ENCODE data around the gene POP7. TPM values are rescaled to one million over a fixed set of nuclear protein-coding genes. Genes with fewer than 3 reads are reported as not detected.
"Not testable (repeated sequence)": the region's sequence is repeated elsewhere in the genome, so short reads cannot be mapped to it uniquely, and the experiment has no call there.

The POP7 gene
- total RNA-seq, 1 experiment from 2014 or later, result 151 TPM

DNA sequence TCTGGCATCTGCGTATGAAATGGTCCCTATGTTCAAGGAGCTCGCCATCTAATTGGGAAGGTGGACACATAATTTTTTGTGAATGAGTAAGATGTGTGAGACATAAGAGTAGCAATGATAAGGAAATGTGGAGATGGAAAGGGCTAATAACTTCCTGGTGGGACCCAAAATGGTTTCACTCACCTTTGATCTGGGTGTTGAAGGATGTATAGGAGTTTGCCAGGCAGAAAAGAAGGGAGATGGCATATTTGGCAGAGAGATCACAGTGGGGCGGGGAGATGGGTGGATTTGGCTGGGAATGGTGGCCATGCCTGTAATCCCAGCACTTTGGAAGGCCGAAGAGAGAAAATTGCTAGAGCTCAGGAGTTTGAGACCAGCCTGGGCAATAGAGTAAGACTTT lies 4.5 kb downstream of the POP7 start:
- Histone ChIP-seq H3K79me2 (ENCODE audit: low read length) (peaks cover 27% of the 10 kb centered on the region), H3K9me2 (replicated peaks; ENCODE audit: low read length) (no peaks in the 10 kb centered on the region), H3K9me3 (ENCODE audit: low read length) (no peaks in the 10 kb centered on the region), H3K27ac (ENCODE audit: low read length) (no peak overlapping the region), H3K4me2 (ENCODE audit: low read length) (no peak overlapping the region), H3K4me1 (ENCODE audit: insufficient read depth, low read length) (peaks cover 6% of the 10 kb centered on the region), H3K27me3 (ENCODE audit: low read length) (no peaks in the 10 kb centered on the region), H3K36me3 (ENCODE audit: low read depth, low read length) (no peaks in the 10 kb centered on the region), H3K9ac (ENCODE audit: low read length) (no peak overlapping the region), H4K20me1 (ENCODE audit: low read length) (peaks cover 6% of the 10 kb centered on the region), H2AFZ (ENCODE audit: low read length) (no peak overlapping the region), H3K4me3 (ENCODE audit: low read length) (no peak overlapping the region), H3F3A (ENCODE audit: low read length, unreplicated experiment) (no peaks in the 10 kb centered on the region)
- no peak for DNase-seq
- intact Hi-C loops (cut with micrococcal nuclease), result no loop called here
- ATAC-seq, result no peak
- no TSS peak for BruUV-seq (replicated peaks)
- TF ChIP-seq, protein P1, sequence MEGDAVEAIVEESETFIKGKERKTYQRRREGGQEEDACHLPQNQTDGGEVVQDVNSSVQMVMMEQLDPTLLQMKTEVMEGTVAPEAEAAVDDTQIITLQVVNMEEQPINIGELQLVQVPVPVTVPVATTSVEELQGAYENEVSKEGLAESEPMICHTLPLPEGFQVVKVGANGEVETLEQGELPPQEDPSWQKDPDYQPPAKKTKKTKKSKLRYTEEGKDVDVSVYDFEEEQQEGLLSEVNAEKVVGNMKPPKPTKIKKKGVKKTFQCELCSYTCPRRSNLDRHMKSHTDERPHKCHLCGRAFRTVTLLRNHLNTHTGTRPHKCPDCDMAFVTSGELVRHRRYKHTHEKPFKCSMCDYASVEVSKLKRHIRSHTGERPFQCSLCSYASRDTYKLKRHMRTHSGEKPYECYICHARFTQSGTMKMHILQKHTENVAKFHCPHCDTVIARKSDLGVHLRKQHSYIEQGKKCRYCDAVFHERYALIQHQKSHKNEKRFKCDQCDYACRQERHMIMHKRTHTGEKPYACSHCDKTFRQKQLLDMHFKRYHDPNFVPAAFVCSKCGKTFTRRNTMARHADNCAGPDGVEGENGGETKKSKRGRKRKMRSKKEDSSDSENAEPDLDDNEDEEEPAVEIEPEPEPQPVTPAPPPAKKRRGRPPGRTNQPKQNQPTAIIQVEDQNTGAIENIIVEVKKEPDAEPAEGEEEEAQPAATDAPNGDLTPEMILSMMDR (conservative IDR thresholded peaks at IDR 0.05; ENCODE audit: low read depth, low read length), result no peak
- TF ChIP-seq EZH2 (IDR thresholded peaks at IDR 0.05; ENCODE audit: low read length, unreplicated experiment) (no peak), EZH2phosphoT487 (IDR thresholded peaks at IDR 0.05; ENCODE audit: borderline replicate concordance, low read length) (no peak)
- ChIA-PET CTCF (no interaction called here), POLR2A (ENCODE audit: unreplicated experiment) (no interaction called here)

DNA sequence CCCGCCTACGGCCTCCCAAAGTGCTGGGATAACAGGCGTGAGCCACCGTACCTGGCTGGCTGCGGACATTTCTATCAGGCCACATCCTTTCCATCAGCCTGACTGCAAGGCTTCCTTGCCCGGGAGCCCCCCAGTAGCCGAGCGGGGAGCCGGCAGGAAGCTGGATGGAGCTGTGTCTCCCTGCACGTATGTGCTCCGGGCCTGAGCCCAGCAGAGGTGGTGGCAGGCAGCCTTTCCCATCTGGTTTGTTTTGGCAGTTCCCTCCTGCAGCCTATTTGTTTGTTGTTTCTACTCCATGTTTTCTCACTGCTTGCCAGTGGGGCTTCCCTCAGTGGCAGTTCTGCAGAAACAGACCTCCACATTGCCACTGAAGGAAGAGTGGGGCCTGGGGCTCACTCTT lies 5.4 kb downstream of the POP7 start:
- TF ChIP-seq EZH2phosphoT487 (IDR thresholded peaks at IDR 0.05; ENCODE audit: borderline replicate concordance, low read length), result no peak
- TF ChIP-seq, protein P1 (conservative IDR thresholded peaks at IDR 0.05; ENCODE audit: low read depth, low read length), result no peak
- no peak for TF ChIP-seq EZH2 (IDR thresholded peaks at IDR 0.05; ENCODE audit: low read length, unreplicated experiment)
- ChIA-PET POLR2A (ENCODE audit: unreplicated experiment) (no interaction called here), CTCF (no interaction called here)
- Histone ChIP-seq H3F3A (ENCODE audit: low read length, unreplicated experiment) (no peaks in the 10 kb centered on the region), H4K20me1 (ENCODE audit: low read length) (peaks cover 6% of the 10 kb centered on the region), H3K79me2 (ENCODE audit: low read length) (peaks cover 22% of the 10 kb centered on the region), H3K27me3 (ENCODE audit: low read length) (no peaks in the 10 kb centered on the region), H2AFZ (ENCODE audit: low read length) (no peak overlapping the region), H3K9ac (ENCODE audit: low read length) (no peak overlapping the region), H3K27ac (ENCODE audit: low read length) (no peak overlapping the region), H3K4me2 (ENCODE audit: low read length) (no peak overlapping the region), H3K36me3 (ENCODE audit: low read depth, low read length) (no peaks in the 10 kb centered on the region), H3K4me3 (ENCODE audit: low read length) (no peak overlapping the region), H3K9me3 (ENCODE audit: low read length) (no peaks in the 10 kb centered on the region), H3K4me1 (ENCODE audit: insufficient read depth, low read length) (peaks cover 6% of the 10 kb centered on the region), H3K9me2 (replicated peaks; ENCODE audit: low read length) (no peaks in the 10 kb centered on the region)
- no TSS peak for BruUV-seq (replicated peaks)
- no peak for ATAC-seq
- no peak for DNase-seq
- intact Hi-C loops (cut with micrococcal nuclease), result no loop called here

DNA sequence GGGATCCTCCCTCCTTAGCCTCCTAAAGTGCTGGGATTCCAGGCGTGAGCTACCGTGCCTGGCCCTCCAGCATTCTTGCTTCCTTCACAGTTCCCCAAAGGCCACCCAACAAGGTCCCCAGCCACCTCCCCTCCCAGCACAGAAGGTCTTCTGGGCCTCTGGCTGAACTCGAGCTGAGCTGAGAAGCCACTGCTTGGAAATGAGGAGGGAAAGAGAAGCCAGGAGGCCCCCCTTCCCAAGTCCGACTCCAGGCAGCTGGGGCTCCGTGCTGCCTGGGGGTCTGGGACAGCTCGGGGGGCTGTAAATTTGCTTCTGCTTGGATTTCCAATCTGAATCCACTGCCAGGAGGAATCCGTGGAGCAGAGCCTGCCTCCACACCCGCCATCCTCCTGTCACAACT lies 8.8 kb downstream of the POP7 start:
- Histone ChIP-seq H2AFZ (ENCODE audit: low read length) (no peak overlapping the region), H3K9me3 (ENCODE audit: low read length) (no peaks in the 10 kb centered on the region), H3K4me2 (ENCODE audit: low read length) (no peak overlapping the region), H4K20me1 (ENCODE audit: low read length) (no peaks in the 10 kb centered on the region), H3K27me3 (ENCODE audit: low read length) (no peaks in the 10 kb centered on the region), H3K79me2 (ENCODE audit: low read length) (no peaks in the 10 kb centered on the region), H3K9me2 (replicated peaks; ENCODE audit: low read length) (no peaks in the 10 kb centered on the region), H3K36me3 (ENCODE audit: low read depth, low read length) (no peaks in the 10 kb centered on the region), H3K4me1 (ENCODE audit: insufficient read depth, low read length) (no peaks in the 10 kb centered on the region), H3K9ac (ENCODE audit: low read length) (no peak overlapping the region), H3K4me3 (ENCODE audit: low read length) (no peak overlapping the region), H3K27ac (ENCODE audit: low read length) (no peak overlapping the region), H3F3A (ENCODE audit: low read length, unreplicated experiment) (no peaks in the 10 kb centered on the region)
- ATAC-seq (no peak), DNase-seq (no peak)
- BruUV-seq (replicated peaks), result no TSS peak
- intact Hi-C loops (cut with micrococcal nuclease), result no loop called here
- CTCF ChIA-PET, result interaction anchor here (0.7 kb wide), 1 partner anchor 23 kb away, joined by 6 read pairs; no protein-coding TSS in a partner anchor
- POLR2A ChIA-PET (ENCODE audit: unreplicated experiment), result no interaction called here
- TF ChIP-seq EZH2phosphoT487 (IDR thresholded peaks at IDR 0.05; ENCODE audit: borderline replicate concordance, low read length) (no peak), EZH2 (IDR thresholded peaks at IDR 0.05; ENCODE audit: low read length, unreplicated experiment) (no peak)
- TF ChIP-seq, protein P1 (conservative IDR thresholded peaks at IDR 0.05; ENCODE audit: low read depth, low read length), result no peak

DNA sequence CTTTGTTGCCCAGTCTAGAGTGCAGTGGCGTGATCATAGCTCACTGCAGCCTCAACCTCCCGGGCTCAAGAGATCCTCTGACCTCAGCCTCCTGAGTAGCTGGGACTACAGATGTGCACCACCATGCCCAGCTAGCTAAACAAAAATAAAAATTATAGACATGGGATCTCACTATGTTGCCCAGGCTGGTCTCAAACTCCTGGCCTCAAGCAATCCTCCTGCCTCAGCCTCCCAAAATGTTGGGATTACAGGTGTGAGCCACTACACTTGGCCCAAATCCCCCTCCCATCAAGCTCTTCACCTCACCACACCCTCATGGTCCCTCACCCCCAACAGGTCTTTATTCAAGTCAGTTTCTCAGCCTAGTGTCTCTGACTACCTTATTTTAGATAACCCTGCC lies 11.2 kb downstream of the POP7 start:
- H3K27me3 ChIP-seq (ENCODE audit: low read length); H3K27ac ChIP-seq (ENCODE audit: low read length); H3K4me3 ChIP-seq (ENCODE audit: low read length); BruUV-seq (replicated peaks); H3K4me1 ChIP-seq (ENCODE audit: insufficient read depth, low read length); H3K9me3 ChIP-seq (ENCODE audit: low read length); CTCF ChIA-PET; H3K4me2 ChIP-seq (ENCODE audit: low read length); POLR2A ChIA-PET (ENCODE audit: unreplicated experiment); intact Hi-C loops (cut with micrococcal nuclease); H3K9ac ChIP-seq (ENCODE audit: low read length); H3F3A ChIP-seq (ENCODE audit: low read length, unreplicated experiment); H3K79me2 ChIP-seq (ENCODE audit: low read length); ATAC-seq; H4K20me1 ChIP-seq (ENCODE audit: low read length); H3K9me2 ChIP-seq (replicated peaks; ENCODE audit: low read length); H3K36me3 ChIP-seq (ENCODE audit: low read depth, low read length); H2AFZ ChIP-seq (ENCODE audit: low read length); DNase-seq: not testable (repeated sequence)
